VCaP (cell line): ENCODE data around the gene C1orf87.

Experiments used
- H3K27ac ChIP-seq: fragments of 450-650 bp; 2 replicates; pipeline ENCODE4 v1.5.1; 2017
- CTCF ChIP-seq: fragments of 450-650 bp; conservative IDR thresholded peaks from 2 replicates; pipeline ENCODE4 v1.5.1; 2017; ENCODE audit warnings: mild to moderate bottlenecking, moderate library complexity

C1orf87 gene

GRCh38 chr1:60065199-60065598 is 8.4 kb downstream of the C1orf87 start:
- H3K27ac ChIP-seq, result no peak overlapping the region
- TF ChIP-seq CTCF, result no peak

- TF ChIP-seq CTCF, result no peak
- no peak overlapping the region for H3K27ac ChIP-seq
Observed at GRCh38 chr1:60063561-60063960, 10.0 kb downstream of the C1orf87 start.

- no peak for TF ChIP-seq CTCF
- H3K27ac ChIP-seq, result no peak overlapping the region
Observed at GRCh38 chr1:60059468-60059867, 14.1 kb downstream of the C1orf87 start.

- H3K27ac ChIP-seq, result no peak overlapping the region
- TF ChIP-seq CTCF, result no peak
Observed at GRCh38 chr1:60055336-60055735, 18.2 kb downstream of the C1orf87 start.

GRCh38 chr1:60054374-60054773 is 19.2 kb downstream of the C1orf87 start:
- TF ChIP-seq CTCF, result no peak
- H3K27ac ChIP-seq, result no peak overlapping the region

GRCh38 chr1:60052601-60053000 is 21.0 kb downstream of the C1orf87 start:
- H3K27ac ChIP-seq, result no peak overlapping the region
- no peak for TF ChIP-seq CTCF

GRCh38 chr1:60051191-60051590 is 22.4 kb downstream of the C1orf87 start:
- TF ChIP-seq CTCF, result no peak
- H3K27ac ChIP-seq, result no peak overlapping the region

GRCh38 chr1:60049188-60049587 is 24.4 kb downstream of the C1orf87 start:
- H3K27ac ChIP-seq, result no peak overlapping the region
- no peak for TF ChIP-seq CTCF
